ENCODE results near the gene DPY19L1.
"Not testable (repeated sequence)": the region's sequence is repeated elsewhere in the genome, so short reads cannot be mapped to it uniquely, and the experiment has no call there.

GRCh38 chr7:34988442-34989125 is 48.7 kb downstream of the DPY19L1 start:
- not testable (repeated sequence) for TF ChIP-seq CTCF, EP300 (IDR thresholded peaks at IDR 0.05)

Measured in esophagus muscularis mucosa (tissue), 3 donors.